GM21619 (cell line): ENCODE measurements around the gene PANK4.
"Not testable (repeated sequence)": the region's sequence is repeated elsewhere in the genome, so short reads cannot be mapped to it uniquely, and the experiment has no call there.

Source experiments
- ATAC-seq: cut with Tn5 transposase; IDR thresholded peaks from one replicate; pipeline ENCODE4 v1.9.1; 2021; ENCODE audit not compliant: unreplicated experiment

PANK4 gene

GRCh38 chr1:2466958-2467554, 59.3 kb downstream of the PANK4 start:
- no peak for ATAC-seq

GRCh38 chr1:2466270-2466665, 60.1 kb downstream of the PANK4 start:
- ATAC-seq = no peak

GRCh38 chr1:2465371-2466269, 60.8 kb downstream of the PANK4 start:
- ATAC-seq = no peak

GRCh38 chr1:2463396-2463795, 63.0 kb downstream of the PANK4 start:
- no peak for ATAC-seq

- ATAC-seq = no peak
These were observed 63.6 kb downstream of the PANK4 start for GRCh38 chr1:2462819-2463218.

- no peak for ATAC-seq
These were observed 65.2 kb downstream of the PANK4 start for GRCh38 chr1:2460996-2461751.

GRCh38 chr1:2460203-2460602, 66.2 kb downstream of the PANK4 start:
- ATAC-seq = no peak

- no peak for ATAC-seq
These were observed 66.6 kb downstream of the PANK4 start for GRCh38 chr1:2459757-2460156.

GRCh38 chr1:2459102-2459753, 67.2 kb downstream of the PANK4 start:
- ATAC-seq = not testable (repeated sequence)

GRCh38 chr1:2458687-2459086, 67.7 kb downstream of the PANK4 start:
- ATAC-seq = no peak
